GM10847 (cell line): Measurements from ENCODE around the gene TNPO2.

Source experiments
- POLR2A ChIP-seq: IDR thresholded peaks from 2 replicates; pipeline ENCODE4 v1.6.1; 2011; ENCODE audit not compliant: insufficient read length; ENCODE audit errors: extremely low read depth

The TNPO2 gene

DNA sequence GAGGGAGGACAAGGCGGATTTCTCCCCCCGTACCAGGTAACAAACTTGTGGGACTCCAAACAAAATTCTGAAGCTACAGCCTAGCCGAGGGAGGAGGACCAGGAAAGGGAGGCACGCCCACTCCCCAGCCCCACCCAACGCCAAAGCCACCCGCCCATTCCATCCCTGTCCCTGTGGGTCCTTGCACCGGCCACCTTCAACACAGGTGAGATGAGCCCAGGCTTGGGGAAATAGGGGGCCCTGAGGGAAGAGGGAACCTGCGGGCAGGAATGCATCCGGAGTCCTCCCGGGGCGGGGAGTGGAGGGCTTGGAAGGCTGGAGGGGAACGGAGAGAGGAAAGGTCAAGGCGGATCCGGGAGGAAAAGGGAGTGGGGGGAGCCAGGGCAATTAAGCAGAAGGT lies 27.9 kb upstream of the TNPO2 start, which contains the start of gene BEST2:
Gene BEST2 (plus strand): TSS at position 157 of the 400 bp plus-strand sequence. CDS start 802 bp downstream, outside the sequence.
- TF ChIP-seq POLR2A = no peak

DNA sequence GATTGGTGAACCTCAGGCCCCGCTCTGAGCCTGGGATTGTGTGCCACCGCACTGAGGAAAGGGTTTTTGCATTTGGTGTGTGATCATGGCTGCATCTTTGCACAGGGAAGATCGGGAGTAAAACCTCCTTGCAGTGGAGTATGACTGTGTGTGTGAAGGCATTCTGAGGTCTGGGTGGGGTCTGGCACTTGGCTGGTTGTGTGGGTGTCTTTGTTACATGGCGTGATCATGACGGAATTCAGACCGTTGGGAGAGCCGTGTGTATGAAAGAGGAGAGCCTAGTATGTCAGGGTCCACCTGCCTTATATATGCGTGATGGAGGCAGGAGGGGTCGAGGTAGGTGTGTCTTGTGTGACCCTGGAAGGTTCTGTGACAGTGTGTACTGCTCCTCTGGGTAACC lies 27.1 kb upstream of the TNPO2 start:
- no peak for TF ChIP-seq POLR2A

DNA sequence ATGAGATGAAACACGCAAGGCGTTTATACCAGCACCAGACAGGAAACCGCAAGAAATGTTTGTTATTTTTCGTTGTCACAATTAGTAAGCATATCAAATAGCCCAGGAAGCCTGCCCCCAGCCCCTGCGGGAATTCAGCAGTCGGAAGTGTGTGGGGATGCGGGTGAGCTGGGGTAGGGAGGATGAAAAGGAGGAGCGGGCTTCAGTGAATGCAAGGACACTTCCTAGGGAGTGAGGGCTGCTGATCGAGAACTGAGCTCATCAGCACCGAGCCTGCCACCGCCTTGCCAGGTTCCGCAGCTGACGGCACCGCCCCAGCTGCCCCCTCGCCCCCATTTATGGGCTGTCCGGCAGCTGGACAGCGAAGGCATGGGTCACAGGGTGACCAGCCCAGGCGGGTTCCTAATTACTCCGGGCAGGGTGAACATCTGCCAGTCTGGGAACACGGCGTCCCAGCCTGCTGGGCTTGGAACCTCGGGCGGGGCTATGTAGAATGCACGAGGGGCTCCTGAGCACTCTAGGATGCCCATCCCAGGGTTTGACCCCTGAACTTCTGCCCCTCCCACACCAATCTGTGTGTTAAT lies 26.3 kb upstream of the TNPO2 start:
- no peak for TF ChIP-seq POLR2A

DNA sequence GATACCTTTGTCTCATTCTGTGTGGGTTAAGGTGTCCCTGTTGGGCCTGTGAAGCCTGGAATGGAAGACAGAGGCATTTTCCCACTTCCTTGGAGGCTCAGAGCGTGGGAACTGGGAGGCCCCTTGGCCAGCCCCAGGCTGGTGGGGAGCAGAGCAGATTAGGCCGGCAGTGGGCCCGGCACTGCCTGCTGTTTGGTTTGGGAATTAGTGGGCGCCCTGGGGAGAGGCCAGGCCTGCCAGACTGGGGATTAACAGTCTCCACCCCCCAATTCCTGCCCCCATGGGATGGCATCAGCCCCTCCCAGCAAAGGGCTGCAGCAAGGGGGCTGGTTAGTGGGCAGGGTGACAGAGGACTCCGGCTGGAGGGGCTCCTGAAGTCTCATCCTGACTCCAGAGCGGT lies 24.8 kb upstream of the TNPO2 start:
- no peak for TF ChIP-seq POLR2A

DNA sequence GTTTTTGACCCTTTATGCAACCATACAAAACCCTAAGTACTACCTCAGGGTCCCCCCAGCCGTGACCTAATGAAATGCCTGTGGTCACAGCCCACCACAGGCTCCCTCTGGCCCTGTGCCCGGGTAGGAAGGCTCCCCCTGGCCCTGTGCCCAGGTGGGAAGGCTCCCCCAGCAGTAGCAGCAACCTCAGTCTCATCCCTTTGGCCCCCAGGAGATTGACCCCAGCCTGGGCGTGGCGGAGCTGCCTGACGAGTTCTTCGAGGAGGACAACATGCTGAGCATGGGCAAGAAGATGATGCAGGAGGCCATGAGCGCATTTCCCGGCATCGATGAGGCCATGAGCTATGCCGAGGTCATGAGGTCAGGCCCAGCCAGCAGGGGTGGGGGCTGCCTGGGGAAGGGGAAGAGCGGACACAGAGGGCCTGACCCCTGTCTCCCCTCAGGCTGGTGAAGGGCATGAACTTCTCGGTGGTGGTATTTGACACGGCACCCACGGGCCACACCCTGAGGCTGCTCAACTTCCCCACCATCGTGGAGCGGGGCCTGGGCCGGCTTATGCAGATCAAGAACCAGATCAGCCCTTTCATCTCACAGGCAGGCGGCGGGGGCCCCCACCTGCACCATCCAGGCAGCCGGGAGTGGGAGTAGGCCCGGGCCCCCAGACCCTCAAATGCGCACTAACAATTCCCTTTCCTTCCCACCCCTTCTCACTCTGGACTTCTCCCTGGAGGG lies 21.6 kb upstream of the TNPO2 start:
- no peak for TF ChIP-seq POLR2A

DNA sequence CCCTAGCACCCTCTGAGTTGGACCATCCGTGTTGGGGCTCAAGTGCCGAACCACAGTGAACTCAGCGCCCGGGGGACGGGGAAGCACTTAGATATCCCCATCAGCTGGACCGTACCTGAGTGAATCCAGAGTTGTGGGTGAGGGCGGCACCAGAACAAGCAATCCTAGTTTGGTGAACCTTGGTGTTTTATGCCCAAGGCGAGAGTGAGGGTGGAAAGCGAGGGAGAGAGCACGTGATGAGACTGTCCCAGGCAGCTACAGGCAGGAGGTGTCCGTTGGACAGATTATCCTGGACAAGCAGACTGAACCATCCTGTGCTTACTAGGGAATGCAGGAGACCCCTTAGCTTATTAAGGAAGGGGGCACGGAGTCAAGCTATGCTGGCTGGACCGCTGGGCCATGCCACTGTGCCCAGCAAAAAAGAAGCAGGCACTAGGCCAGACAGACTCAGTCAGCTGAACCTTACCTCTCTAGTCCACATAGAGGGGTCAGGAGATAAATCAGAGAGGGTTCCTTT lies 14.2 kb upstream of the TNPO2 start:
- TF ChIP-seq POLR2A = no peak

DNA sequence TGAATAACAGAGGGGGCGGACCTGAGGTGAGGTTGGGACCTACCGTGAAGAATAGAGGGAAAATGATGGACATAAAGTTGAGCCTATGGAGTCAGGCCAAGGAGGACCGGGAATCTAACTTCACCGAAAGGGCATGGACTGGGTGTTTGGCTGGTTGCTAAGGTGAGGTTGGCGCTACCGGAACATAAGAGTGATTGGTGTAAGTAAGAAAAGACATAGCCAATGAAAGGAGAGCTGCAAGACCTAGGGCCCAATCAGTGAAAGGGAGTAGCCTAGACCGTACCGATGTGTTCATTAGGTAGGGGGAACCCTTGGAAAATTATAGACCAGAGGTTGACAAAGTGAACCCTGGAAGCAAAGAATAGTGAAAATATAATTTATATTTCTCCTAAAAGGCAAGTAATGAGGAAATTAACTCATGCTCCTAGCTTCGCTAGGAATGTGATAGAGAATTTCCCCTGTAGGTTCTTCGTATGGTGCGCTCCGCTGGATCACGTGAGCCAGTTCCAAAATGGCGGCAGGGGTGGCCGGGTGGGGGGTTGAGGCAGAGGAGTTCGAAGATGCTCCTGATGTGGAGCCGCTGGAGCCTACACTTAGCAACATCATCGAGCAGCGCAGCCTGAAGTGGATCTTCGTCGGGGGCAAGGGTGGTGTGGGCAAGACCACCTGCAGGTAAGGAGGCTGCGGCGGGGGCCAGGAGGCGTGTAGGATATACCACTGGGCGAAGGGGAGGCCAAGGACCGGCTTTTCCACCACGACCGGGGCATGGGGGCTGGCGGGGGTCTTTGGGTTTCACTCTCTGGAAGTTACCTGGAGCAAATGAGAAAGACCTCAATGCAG lies 13.5 kb upstream of the TNPO2 start, which contains the start of gene GET3:
Gene GET3 (plus strand): TSS at position 503 of the 840 bp plus-strand sequence. CDS start 9 bp downstream, at position 512.
- TF ChIP-seq POLR2A = peak; percentile 84

DNA sequence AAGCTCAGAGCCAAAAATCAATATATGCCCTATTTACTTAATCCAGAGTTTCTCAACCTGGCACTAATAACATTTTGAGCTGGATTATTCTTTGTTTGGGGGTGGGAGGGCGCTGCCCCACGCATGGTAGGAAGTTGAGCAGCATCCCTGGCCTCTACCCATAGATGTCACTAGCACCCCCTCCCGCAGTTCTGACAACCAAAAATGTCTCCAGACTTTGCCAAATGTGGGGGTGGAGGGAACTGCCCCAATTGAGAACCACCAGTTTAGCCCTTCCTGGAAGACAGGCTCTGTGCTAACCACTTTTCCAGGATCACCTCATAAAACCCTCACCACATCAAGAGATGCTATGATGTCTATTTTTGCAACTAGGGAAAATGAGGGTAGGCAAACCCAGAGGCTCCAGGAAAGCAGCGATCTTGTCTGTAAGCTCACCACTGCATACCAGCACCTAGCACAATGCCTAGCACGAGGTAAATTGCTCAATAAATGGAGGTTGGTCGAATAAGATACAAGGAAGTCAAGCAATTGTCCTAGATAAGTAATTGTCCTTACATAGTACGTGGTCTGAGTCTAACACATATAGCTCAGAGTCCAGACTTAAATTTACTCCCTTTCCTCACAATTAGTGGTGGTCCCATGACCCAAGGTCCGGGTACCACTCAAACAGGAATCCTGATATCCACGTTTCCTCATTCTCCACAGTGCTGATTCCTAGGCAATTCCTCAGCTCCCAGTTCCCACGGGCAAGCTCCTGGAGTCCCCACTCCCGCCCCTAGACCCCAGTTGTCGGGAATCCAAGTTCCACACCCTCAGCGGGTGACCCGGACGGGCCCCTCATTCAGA lies 9.9 kb upstream of the TNPO2 start:
- TF ChIP-seq POLR2A = no peak

DNA sequence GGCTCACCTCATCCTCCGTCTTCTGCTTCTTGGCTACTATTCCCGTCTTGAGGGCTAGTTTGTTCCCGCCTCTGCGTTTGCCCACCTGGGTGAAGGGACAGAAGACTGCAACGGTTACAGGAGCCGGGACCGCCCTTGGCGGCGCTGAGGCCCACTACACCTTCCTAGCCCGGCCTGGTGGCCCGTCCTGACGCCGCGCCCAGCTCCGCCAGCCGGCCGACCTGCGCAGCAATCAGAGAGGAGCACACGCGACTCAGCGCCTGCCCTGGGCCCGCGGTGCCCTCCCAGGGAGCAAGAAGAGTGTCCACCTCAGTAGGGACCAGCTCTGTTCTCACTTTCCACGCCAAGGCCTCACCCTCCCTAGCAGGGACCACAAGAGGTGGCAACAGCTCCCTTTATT lies 7.6 kb upstream of the TNPO2 start:
- no peak for TF ChIP-seq POLR2A

DNA sequence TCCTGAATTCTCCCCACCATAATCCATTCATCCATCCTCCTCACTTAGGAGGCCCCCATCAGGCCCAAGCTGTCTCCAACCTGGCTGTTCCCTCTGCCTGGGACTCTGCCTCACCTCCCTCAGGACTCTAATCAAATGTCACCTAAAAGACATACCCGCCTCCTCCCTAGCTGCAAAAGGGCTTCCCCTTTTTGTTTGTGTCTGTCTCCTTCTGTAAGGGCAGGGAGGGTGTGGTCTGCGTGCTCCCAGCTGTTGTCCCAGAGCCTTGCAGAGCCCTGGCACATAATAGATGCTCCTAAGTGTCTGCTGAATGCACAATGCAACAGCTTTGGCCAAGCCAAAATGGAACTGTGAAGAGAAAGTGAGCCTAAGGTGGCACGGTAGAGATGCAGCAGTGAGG lies 6.3 kb upstream of the TNPO2 start:
- TF ChIP-seq POLR2A = no peak

DNA sequence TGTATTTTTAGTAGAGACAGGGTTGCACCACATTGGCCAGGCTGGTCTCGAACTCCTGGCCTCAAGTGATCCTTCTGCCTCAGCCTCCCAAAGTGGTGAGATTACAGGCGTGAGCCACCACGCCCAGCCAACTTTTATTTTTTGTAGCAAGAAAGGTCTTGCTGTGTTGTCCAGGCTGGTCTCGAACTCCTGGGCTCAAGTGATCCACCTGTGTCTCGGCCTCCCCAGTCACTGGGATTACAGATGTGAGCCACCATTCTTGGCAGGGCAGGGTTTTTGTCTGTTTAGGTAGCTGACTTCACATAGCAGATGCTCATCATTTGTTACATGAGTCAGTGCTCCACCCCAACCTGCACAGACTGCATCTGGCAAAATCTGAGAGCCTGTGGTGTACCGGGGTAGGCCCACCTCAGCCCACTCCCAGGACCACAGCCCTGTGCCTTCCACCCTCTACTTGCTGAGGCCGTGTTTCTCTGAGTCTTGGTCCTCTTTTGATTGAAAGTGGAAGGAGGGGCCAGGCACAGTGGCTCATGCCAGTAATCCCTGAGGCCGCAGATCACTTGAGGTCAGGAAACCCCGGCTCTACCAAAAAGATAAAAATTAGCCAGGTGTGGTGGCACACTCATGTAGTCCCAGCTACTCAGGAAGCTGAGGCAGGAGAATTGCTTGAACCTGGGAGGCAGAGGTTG lies 4.2 kb upstream of the TNPO2 start:
- no peak for TF ChIP-seq POLR2A

DNA sequence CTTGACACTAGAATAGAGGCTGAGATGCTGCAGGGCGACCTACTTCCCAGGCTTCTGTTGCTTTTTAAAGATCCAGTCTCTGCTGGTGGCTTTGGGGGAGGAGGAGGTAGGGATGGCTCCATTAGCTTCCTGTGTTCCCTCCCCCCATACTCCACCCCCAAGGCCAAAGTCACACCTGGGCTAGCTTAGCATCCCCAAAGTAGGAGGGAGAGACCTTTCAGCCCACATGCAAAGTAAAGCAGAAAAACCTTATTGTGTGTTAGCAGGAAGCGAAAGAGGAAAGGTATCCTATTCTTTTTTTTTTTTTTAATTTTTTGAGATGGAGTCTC lies 3.2 kb upstream of the TNPO2 start:
- TF ChIP-seq POLR2A = no peak

DNA sequence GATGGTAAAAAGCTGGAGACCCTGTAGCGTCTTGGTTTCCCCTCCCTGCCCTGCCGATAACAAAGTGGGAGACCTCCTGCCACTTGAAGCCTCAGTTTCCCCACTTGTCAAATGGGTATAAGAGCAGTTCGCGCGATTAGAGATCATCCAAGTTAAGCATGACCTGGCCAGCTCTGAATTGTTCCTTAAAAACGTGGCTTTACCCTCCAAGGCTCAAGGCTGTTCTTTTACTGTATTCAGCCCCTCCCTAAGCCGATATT lies 421 bp downstream of the TNPO2 start:
- no peak for TF ChIP-seq POLR2A

DNA sequence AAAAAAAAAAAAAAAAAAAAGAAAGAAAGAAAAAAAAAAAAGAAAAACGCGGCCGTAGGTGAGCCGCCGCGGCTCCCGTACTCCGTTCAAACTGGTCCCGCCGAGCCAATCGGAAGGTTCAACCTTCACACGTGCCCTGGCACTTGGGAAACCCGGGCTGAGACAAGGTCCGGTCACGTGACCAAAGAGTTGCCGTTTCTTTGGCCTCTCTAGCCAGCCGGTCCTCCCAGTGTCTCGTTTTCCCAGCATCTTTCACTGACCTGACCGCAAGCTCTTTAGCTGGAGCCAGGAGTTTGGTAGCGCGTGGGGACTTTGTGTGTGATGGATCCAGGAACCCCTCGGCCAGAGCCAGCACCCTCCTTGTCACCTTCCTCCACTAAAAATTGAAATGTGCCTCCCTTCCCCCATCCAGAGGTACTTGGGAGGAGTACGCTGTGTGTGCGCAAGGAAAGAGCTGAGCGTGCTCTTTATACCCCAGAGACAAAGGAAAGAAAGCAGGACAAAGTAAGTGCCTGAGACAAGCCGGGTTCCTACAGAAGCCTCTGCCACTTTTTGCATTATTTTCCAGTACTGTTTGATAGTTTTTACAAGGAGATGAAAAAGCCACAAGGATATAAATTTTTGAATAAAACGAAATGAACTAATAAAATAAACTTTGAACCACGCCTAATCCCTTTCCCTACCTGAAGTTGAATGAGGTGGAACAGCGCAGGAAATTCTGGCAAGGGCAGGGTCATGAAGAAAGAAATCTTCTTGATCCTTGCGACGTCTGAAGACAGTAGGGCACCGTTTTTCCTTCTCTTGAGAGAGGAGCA lies 959 bp downstream of the TNPO2 start:
- no peak for TF ChIP-seq POLR2A
